Fibroblast of upper back skin (primary cell): ENCODE data around the gene KLF7.
"Not testable (repeated sequence)": the region's sequence is repeated elsewhere in the genome, so short reads cannot be mapped to it uniquely, and the experiment has no call there.

Experiments used
- DNase-seq: peaks from one replicate; pipeline ENCODE4 v3.0.0-alpha.2; 2013

Gene KLF7

GRCh38 chr2:207048416-207048815, 117.3 kb downstream of the KLF7 start:
- peak; percentile 92 for DNase-seq

GRCh38 chr2:207046724-207047123, 119.0 kb downstream of the KLF7 start:
- no peak for DNase-seq

- DNase-seq = peak; percentile 28
Measured at GRCh38 chr2:207045531-207045930, 120.2 kb downstream of the KLF7 start.

GRCh38 chr2:207044379-207045362, 121.1 kb downstream of the KLF7 start:
- no peak for DNase-seq

GRCh38 chr2:207042841-207043240, 122.9 kb downstream of the KLF7 start:
- no peak for DNase-seq

GRCh38 chr2:207041786-207042554, 123.8 kb downstream of the KLF7 start:
- peak; percentile 48 for DNase-seq

GRCh38 chr2:207041279-207041678, 124.5 kb downstream of the KLF7 start:
- DNase-seq = peak; percentile 59

GRCh38 chr2:207040696-207041095, 125.1 kb downstream of the KLF7 start:
- DNase-seq = no peak

- no peak for DNase-seq
Measured at GRCh38 chr2:207039225-207039624, 126.5 kb downstream of the KLF7 start.

GRCh38 chr2:207038299-207038698, 127.4 kb downstream of the KLF7 start:
- peak; percentile 68 for DNase-seq

GRCh38 chr2:207037896-207038295, 127.9 kb downstream of the KLF7 start:
- peak; percentile 67 for DNase-seq

- not testable (repeated sequence) for DNase-seq
Measured at GRCh38 chr2:207037023-207037422, 128.7 kb downstream of the KLF7 start.

GRCh38 chr2:207035875-207036274, 129.9 kb downstream of the KLF7 start:
- DNase-seq = peak; percentile 64

- DNase-seq = no peak
Measured at GRCh38 chr2:207032490-207032889, 133.3 kb downstream of the KLF7 start.
